Thyroid gland (tissue), 4 donors: ENCODE data around the gene AQP2. TPM values are rescaled to one million over a fixed set of nuclear protein-coding genes. Genes with fewer than 3 reads are reported as not detected.

ENCODE experiments used
- DNase-seq, 2 donors: peaks; one replicate each; pipeline ENCODE4 v3.0.0-alpha.2; 2019
- H3K27ac ChIP-seq, 3 donors: fragments of 200-600 bp; sonication (generic); 1 replicate in 2 of 3; 2 replicates in 1 of 3; pipeline ENCODE4 v1.5.1; 2016 to 2019; ENCODE audit warnings: mild to moderate bottlenecking in 1 of 3, moderate library complexity in 1 of 3
- H3K27me3 ChIP-seq: fragments of 200-600 bp; sonication (generic); one replicate; pipeline ENCODE4 v1.5.1; 2019
- H3K36me3 ChIP-seq, 2 donors: fragments of 200-600 bp; sonication (generic); one replicate each; pipeline ENCODE4 v1.5.1; 2016 to 2019
- H3K4me1 ChIP-seq, 2 donors: fragments of 200-600 bp; sonication (generic); one replicate each; pipeline ENCODE4 v1.5.1; 2017 to 2019
- H3K4me3 ChIP-seq, 3 donors: fragments of 200-600 bp; sonication (generic); replicated peaks in 1 of 3; 1 replicate in 2 of 3; 2 replicates in 1 of 3; pipeline ENCODE4 v1.5.1; 2016; ENCODE audit warnings: mild to moderate bottlenecking in 1 of 3
- H3K9me3 ChIP-seq: fragments of 200-600 bp; sonication (generic); one replicate; pipeline ENCODE4 v1.5.1; 2017
- CTCF ChIP-seq, 6 experiments: fragments of 200-600 bp in 3 of 6; fragments of 450-650 bp in 3 of 6; sonication (generic) in 3 of 6; IDR thresholded peaks; one replicate each; pipeline ENCODE4 v1.5.1; 2016 to 2019; ENCODE audit warnings: antibody characterized with exemption in 6 of 6, mild to moderate bottlenecking in 2 of 6, inconsistent platforms in 1 of 6, moderate library complexity in 1 of 6
- POLR2A ChIP-seq, 2 donors: fragments of 450-650 bp; IDR thresholded peaks; one replicate each; pipeline ENCODE4 v1.6.1; 2017; ENCODE audit warnings: antibody characterized with exemption in 2 of 2, mild to moderate bottlenecking in 2 of 2, moderate library complexity in 1 of 2
- WGBS, 2 donors: methylation state at CpG; one replicate each; pipeline ENCODE4 v1.1.5; 2017; 5-methylcytosine and 5-hydroxymethylcytosine counted together
- intact Hi-C: fragments of 100-400 bp; cut with DNase I; formaldehyde crosslinking; loops from one replicate; pipeline ENCODE4 v1.15.1; 2023
- total RNA-seq, 4 donors: library from RNA; depleted of rRNA; stranded (reverse); fragments of >200 nt; gene quantifications; one replicate each; pipeline ENCODE4 v1.2.3, GENCODE V29; 2016

Gene AQP2
- total RNA-seq, 4 donors from 2014 or later: 0.67 TPM; not detected in 3

- no peak for DNase-seq
- Histone ChIP-seq H3K27me3 (no peaks in the 10 kb centered on the region), H3K9me3 (no peaks in the 10 kb centered on the region), H3K27ac (no peak overlapping the region), H3K4me1 (peaks cover 12 to 25% of the 10 kb centered on the region in 2 donors), H3K36me3 (no peaks in the 10 kb centered on the region), H3K4me3 (no peak overlapping the region)
- 36 to 60% methylated on average over 9 to 15 of the region's 15 CpGs for WGBS, 2 donors
- intact Hi-C loops: loop anchor here (5.0 kb wide), 3 partner anchors 89 to 104 kb away; partner anchors contain the start of gene ASIC1
- TF ChIP-seq POLR2A (IDR thresholded peaks at IDR 0.05): no peak
- TF ChIP-seq CTCF (IDR thresholded peaks at IDR 0.05): no peak
These were observed 17.3 kb downstream of the AQP2 start for GRCh38 chr12:49967777-49968250.

GRCh38 chr12:49968471-49968870 is 17.9 kb downstream of the AQP2 start:
- intact Hi-C loops: loop anchor here (5.0 kb wide), 3 partner anchors 89 to 104 kb away; partner anchors contain the start of gene ASIC1
- Histone ChIP-seq H3K4me3 (no peak overlapping the region), H3K36me3 (no peaks in the 10 kb centered on the region), H3K9me3 (no peaks in the 10 kb centered on the region), H3K27ac (no peak overlapping the region), H3K4me1 (peaks cover 10 to 19% of the 10 kb centered on the region in 2 donors), H3K27me3 (no peaks in the 10 kb centered on the region)
- TF ChIP-seq CTCF (IDR thresholded peaks at IDR 0.05) (no peak), POLR2A (IDR thresholded peaks at IDR 0.05) (no peak)
- 92 to 99% methylated on average over 2 to 6 of the region's 6 CpGs for WGBS, 2 donors
- DNase-seq: no peak

- H3K9me3 ChIP-seq: no peaks in the 10 kb centered on the region
- no peak for TF ChIP-seq CTCF (IDR thresholded peaks at IDR 0.05)
- no peak for TF ChIP-seq POLR2A (IDR thresholded peaks at IDR 0.05)
- no peak for DNase-seq
- no peak overlapping the region for H3K4me3 ChIP-seq
- intact Hi-C loops: loop anchor here (5.0 kb wide), 3 partner anchors 88 to 103 kb away; partner anchors contain the start of gene ASIC1
- WGBS, 2 donors: 89 to 94% methylated on average over 2 to 5 of the region's 5 CpGs
- no peaks in the 10 kb centered on the region for H3K36me3 ChIP-seq
- no peak overlapping the region for H3K27ac ChIP-seq
- no peaks in the 10 kb centered on the region for H3K27me3 ChIP-seq
- peaks cover 10 to 18% of the 10 kb centered on the region in 2 donors for H3K4me1 ChIP-seq
These were observed 18.5 kb downstream of the AQP2 start for GRCh38 chr12:49969027-49969426.

GRCh38 chr12:49969651-49970429 is 19.3 kb downstream of the AQP2 start:
- H3K36me3 ChIP-seq: no peaks in the 10 kb centered on the region
- no peaks in the 10 kb centered on the region for H3K9me3 ChIP-seq
- peaks cover 10 to 18% of the 10 kb centered on the region in 2 donors for H3K4me1 ChIP-seq
- H3K27ac ChIP-seq: no peak overlapping the region
- TF ChIP-seq CTCF (IDR thresholded peaks at IDR 0.05): no peak
- TF ChIP-seq POLR2A (IDR thresholded peaks at IDR 0.05): no peak
- intact Hi-C loops: loop anchor here (5.0 kb wide), 3 partner anchors 87 to 103 kb away; partner anchors contain the start of gene ASIC1
- no peaks in the 10 kb centered on the region for H3K27me3 ChIP-seq
- 83 to 89% methylated on average over 12 of the region's 12 CpGs for WGBS, 2 donors
- no peak for DNase-seq
- no peak overlapping the region for H3K4me3 ChIP-seq

- H3K4me3 ChIP-seq: no peak overlapping the region
- H3K36me3 ChIP-seq: no peaks in the 10 kb centered on the region
- no peak overlapping the region for H3K27ac ChIP-seq
- WGBS, 2 donors: 59 to 64% methylated on average over 10 of the region's 10 CpGs
- intact Hi-C loops: no loop called here
- H3K4me1 ChIP-seq: peaks cover 10 to 18% of the 10 kb centered on the region in 2 donors
- no peak for DNase-seq
- TF ChIP-seq POLR2A (IDR thresholded peaks at IDR 0.05) (no peak), CTCF (IDR thresholded peaks at IDR 0.05) (no peak)
- no peaks in the 10 kb centered on the region for H3K27me3 ChIP-seq
- no peaks in the 10 kb centered on the region for H3K9me3 ChIP-seq
These were observed 20.1 kb downstream of the AQP2 start for GRCh38 chr12:49970658-49971057.
